GM21529 (cell line): ENCODE data around the gene FARS2.
"Not testable (repeated sequence)": the region's sequence is repeated elsewhere in the genome, so short reads cannot be mapped to it uniquely, and the experiment has no call there.

Source experiments
- ATAC-seq: cut with Tn5 transposase; IDR thresholded peaks from one replicate; pipeline ENCODE4 v1.9.1; 2021; ENCODE audit not compliant: unreplicated experiment

FARS2 gene

GRCh38 chr6:5564746-5565145, 303.4 kb downstream of the FARS2 start:
- not testable (repeated sequence) for ATAC-seq

GRCh38 chr6:5565971-5566370, 304.7 kb downstream of the FARS2 start:
- no peak for ATAC-seq

DNA sequence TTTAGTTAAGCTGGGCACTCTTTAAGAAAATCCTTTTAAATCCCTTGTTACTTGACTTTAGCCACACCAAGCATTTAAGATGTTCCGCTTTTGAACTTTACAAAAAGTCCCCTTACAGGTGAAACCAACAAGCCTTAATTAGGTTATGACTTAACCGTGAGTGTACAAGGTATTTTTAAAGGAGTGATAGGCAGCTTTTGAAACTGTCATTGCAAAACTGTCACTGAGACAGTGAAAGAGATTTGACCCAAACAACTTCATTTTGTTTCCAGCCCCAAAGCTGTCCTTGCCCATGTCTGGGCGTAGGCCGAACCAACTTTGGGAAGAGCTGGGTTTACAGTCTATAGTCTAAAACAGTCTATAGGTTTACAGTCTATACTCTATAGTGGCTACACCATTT, 305.4 kb downstream of the FARS2 start:
- peak; percentile 60 for ATAC-seq

DNA sequence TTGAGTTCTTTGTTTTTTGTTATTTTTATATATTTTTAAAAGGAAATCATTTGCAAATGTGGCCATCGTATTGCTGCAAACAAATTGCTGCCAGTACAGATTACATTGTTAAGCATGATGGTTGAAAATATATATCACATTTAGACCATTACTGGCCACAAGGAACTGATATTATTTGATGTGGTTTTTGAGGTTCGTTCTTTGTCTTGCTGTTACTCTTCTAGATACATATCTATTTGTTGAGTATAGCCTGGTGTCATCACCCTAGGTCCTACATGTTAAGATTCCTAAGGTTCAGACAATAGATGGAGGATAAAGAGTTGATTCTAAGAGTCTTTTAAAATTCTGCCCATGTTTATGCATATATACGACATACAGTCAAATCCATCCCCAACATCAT, 306.0 kb downstream of the FARS2 start:
- peak; percentile 63 for ATAC-seq

GRCh38 chr6:5567890-5568289, 306.6 kb downstream of the FARS2 start:
- ATAC-seq: no peak

DNA sequence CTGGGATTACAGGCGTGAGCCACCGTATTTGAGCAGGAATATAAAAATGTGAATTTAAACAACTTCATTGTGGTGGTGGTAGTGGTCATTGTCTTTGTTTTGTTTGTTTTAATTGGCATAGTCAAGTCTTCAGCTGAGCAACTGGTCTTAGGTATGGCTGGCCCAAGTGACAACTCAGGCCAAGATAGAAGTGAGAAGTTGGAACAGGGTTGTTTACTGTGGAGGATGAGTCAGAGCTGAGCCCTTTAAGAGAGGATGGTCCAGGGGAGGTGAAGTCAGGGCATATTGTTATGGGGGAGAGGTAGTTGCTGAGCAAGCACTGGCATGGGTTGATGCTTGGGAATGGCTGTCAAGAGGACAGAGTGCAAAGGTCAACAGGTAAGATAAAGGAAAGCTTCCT, 308.2 kb downstream of the FARS2 start:
- ATAC-seq: no peak

- no peak for ATAC-seq
Measured at GRCh38 chr6:5570641-5571040, 309.3 kb downstream of the FARS2 start.

- ATAC-seq: no peak
Measured at GRCh38 chr6:5580736-5581581, 319.6 kb downstream of the FARS2 start.

- ATAC-seq: no peak
Measured at GRCh38 chr6:5582762-5583161, 321.4 kb downstream of the FARS2 start.

DNA sequence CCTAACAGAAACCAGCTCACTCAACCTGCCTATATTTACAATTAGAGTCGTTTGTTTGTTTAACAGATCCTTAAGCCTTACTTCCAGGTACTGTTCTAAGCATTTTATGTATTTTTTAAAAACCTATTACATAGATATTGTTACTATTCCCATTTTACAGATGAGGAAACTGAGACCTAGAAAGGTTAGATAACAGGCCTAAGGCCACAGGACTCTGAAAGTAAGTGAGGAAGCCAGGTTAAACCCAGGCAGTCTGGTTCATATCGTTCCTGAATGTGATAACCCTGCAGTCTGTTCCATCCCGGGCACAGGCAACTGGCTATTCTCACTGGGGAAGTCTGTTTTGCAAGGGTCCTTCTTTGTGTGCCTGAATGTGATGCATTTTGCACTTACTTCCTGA, 322.2 kb downstream of the FARS2 start:
- ATAC-seq: no peak

DNA sequence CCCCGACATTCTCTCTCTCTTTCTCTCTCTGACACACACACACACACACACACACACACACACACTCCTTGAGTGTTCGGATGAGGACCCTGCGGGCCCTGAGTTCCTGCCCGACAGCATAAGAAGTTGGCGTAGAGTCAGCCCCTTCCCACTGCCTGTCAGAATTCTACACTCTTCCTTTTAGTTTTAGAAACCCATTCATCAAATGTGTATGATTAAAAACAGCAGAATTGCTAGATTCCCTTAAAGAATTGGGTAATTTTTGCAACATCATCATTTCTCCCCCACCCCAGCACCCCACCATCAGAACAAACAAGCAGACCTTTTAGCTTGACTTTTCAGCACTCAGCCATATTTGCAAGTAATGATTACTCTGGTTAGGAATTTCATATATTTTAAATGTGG, 322.8 kb downstream of the FARS2 start:
- no peak for ATAC-seq

DNA sequence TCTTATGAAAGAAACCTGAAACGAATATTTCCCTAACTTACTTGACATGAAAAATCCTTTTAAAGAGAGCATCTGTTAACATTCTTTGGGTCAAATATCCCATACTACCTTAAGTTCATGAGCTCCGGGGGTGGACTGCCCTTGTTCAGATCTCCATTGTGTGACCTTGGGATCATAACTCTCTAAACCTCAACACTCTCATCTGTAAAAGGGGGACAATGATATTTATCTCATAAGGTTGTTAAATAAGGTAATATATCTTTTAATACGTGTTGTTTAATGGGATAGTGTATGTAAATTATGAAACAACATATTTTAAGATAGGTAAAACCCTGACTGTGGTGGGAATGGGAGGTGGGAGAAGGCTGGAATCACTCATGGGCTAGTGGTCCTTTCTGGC, 326.3 kb downstream of the FARS2 start:
- no peak for ATAC-seq

DNA sequence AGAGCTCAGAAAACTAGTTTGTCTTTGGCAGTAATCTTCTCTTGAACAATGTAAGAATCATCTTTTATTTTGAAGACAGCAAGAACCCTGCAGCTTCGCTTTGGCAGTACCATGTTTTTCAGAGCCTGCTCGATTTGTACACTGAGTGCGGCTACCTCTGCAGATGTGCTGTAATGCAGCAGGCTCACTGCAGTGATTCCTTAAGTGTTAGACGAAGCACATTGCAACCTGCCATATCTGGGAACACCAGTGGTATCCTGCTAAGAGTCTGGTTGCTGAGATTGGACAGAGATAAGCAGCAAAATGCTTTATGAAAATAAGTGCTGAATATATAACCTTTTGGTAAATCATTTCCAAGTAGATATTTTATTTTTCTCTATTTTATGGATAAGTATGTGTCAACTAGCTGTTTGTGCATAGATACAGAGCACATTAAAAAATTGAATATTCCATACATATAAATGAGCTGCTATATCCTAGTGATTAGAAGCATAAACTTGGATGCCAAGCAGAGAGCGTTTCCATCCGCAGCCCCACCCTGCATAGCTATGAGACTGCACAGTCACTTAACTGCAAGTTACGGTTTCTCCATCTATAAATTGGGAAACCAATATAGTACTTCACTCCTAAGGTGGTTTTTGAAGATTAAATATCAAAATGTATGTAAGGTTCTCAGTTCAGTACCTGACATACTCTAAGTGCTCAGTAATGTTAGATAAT, 328.3 kb downstream of the FARS2 start:
- ATAC-seq: no peak

DNA sequence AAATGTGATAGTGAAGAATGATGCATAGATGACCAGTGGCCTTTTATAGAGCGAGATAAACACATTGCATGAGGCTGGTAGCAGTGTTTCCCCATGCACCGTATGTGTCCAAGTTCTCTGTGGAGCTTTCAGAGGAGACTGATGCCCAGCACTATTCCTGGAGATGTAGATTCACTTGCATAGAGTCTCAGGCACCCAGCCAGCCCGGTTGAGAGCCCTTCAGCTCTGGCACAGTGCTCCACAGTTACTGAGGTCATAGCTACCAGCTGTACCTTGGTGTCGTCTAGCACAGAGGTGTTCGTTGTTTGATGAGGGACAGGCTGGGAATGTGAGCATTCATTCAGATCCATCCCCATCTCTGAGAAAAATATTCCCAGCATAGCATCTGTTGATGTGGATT, 328.9 kb downstream of the FARS2 start:
- no peak for ATAC-seq

GRCh38 chr6:5592886-5593519, 331.7 kb downstream of the FARS2 start:
- no peak for ATAC-seq

GRCh38 chr6:5595184-5595583, 333.9 kb downstream of the FARS2 start:
- no peak for ATAC-seq

- no peak for ATAC-seq
Measured at GRCh38 chr6:5597413-5597812, 336.1 kb downstream of the FARS2 start.

DNA sequence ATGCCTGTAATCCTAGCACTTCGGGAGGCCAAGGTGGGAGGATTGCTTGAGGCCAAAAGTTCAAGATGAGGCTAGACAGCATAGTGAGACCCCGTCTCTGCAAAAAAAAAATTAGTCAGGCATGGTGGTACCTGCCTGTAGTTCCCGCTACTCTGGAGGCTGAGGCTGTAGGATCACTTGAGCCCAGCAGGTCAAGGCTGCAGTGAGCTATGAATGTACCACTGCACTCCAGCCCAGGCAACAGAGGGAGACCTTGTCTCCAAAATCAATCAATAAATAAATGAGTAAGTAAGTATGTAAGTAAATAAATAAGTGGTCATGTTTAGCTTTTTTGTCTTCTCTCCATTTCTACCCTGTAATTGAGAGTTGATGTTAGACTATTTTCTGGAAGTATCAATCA, 336.8 kb downstream of the FARS2 start:
- no peak for ATAC-seq

DNA sequence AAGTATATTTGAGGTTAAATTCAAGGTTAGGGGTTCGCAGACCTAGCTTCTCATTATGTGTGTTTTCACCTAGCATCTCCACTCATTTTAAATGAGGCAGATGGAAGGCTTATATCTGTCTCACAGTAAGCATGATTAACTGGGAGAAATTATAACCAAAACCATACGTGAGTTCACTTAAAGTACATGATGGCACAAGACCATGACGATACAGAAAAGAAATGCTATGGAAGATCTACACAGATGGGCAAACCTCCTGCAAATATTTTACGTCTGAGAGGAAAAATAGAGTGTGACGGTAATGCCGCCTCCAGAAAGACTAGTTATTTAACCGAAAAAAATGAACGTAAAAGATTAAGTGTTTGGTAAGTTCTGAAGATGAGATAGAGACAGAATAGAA, 337.8 kb downstream of the FARS2 start:
- ATAC-seq: no peak

DNA sequence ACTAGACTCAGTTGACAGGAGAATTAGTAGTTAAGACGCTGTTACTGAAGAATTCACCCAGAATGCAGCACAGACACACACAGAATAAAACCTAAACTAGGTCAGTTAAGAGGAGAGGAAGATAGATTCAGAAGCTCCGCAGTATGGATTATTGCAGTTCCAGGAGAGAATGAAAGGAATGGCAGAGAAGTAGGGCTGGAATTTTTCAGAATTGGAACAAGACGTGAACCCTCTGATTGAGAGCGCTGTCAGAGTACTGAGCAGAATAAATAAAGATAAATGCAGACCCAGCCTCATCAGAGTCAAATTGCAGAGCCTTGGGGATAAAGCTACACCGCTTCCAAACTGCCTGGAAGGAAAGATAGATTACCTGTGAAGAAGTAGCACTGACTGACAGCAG, 344.6 kb downstream of the FARS2 start:
- no peak for ATAC-seq

DNA sequence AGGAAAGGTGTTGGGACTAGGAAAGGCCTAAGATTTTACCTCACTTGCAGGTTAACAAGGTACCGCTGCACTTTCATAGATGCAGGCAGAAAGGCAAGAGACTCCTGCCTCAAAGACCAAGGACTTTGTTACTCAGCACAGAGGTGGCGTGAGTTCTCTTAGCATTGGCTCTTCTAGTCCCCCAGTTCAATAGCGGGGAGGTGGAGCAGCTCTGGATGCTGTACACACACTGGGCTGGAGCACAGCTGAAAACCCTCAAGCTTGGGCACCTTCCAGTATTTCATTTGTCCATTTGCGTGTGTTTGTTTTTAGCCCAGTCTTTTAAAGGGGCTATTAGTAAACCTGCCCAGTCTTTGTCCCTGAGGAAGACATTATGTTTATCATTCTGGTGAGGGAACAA, 345.2 kb downstream of the FARS2 start:
- ATAC-seq: no peak

GRCh38 chr6:5610640-5611039, 349.3 kb downstream of the FARS2 start:
- no peak for ATAC-seq
